GM23248 (cell line): ENCODE data around the gene NINL. TPM values are rescaled to one million over a fixed set of nuclear protein-coding genes. Genes with fewer than 3 reads are reported as not detected.
"Not testable (repeated sequence)": the region's sequence is repeated elsewhere in the genome, so short reads cannot be mapped to it uniquely, and the experiment has no call there.

Experiments used
- DNase-seq: peaks from one replicate; pipeline ENCODE4 v3.0.0-alpha.2; 2015
- H2AFZ ChIP-seq: fragments of 200-600 bp; sonication (generic); 2 replicates; pipeline ENCODE4 v1.6.1; 2016; ENCODE audit warnings: antibody characterized with exemption
- H3F3A ChIP-seq: fragments of 200-600 bp; sonication (generic); 2 replicates; pipeline ENCODE4 v1.6.1; 2016; ENCODE audit warnings: mild to moderate bottlenecking, antibody characterized with exemption, mixed run types; ENCODE audit not compliant: insufficient read depth
- H3K27ac ChIP-seq: fragments of 200-600 bp; sonication (generic); 2 replicates; pipeline ENCODE4 v1.5.1; 2016; ENCODE audit warnings: mild to moderate bottlenecking
- H3K27me3 ChIP-seq: fragments of 200-600 bp; sonication (generic); replicated peaks from 2 replicates; pipeline ENCODE4 v1.6.1; 2016; ENCODE audit warnings: mild to moderate bottlenecking; ENCODE audit not compliant: insufficient read depth
- H3K36me3 ChIP-seq: fragments of 200-600 bp; sonication (generic); 2 replicates; pipeline ENCODE4 v1.6.1; 2016; ENCODE audit warnings: low read depth, mild to moderate bottlenecking
- H3K4me1 ChIP-seq: fragments of 200-600 bp; sonication (generic); 2 replicates; pipeline ENCODE4 v1.6.1; 2016; ENCODE audit warnings: mild to moderate bottlenecking; ENCODE audit not compliant: insufficient read depth
- H3K4me2 ChIP-seq: fragments of 200-600 bp; sonication (generic); one replicate; pipeline ENCODE4 v1.6.1; 2016; ENCODE audit warnings: mild to moderate bottlenecking; ENCODE audit not compliant: unreplicated experiment
- H3K4me3 ChIP-seq: fragments of 200-600 bp; sonication (generic); 2 replicates; pipeline ENCODE4 v1.5.1; 2016; ENCODE audit warnings: mild to moderate bottlenecking
- H3K79me2 ChIP-seq: fragments of 200-600 bp; sonication (generic); 2 replicates; pipeline ENCODE4 v1.6.1; 2016; ENCODE audit warnings: mild to moderate bottlenecking; ENCODE audit not compliant: insufficient read depth
- H3K9ac ChIP-seq: fragments of 200-600 bp; sonication (generic); 2 replicates; pipeline ENCODE4 v1.6.1; 2016; ENCODE audit warnings: mild to moderate bottlenecking
- H3K9me2 ChIP-seq: fragments of 200-600 bp; sonication (generic); 2 replicates; pipeline ENCODE4 v1.6.1; 2016; ENCODE audit warnings: mixed run types, mild to moderate bottlenecking, moderate library complexity; ENCODE audit not compliant: insufficient read depth
- H3K9me3 ChIP-seq: fragments of 200-600 bp; sonication (generic); one replicate; pipeline ENCODE4 v1.6.1; 2017; ENCODE audit warnings: low read depth
- H4K20me1 ChIP-seq: fragments of 200-600 bp; sonication (generic); 2 replicates; pipeline ENCODE4 v1.6.0; 2016; ENCODE audit not compliant: insufficient read depth
- EZH2 ChIP-seq: fragments of 200-600 bp; sonication (generic); IDR thresholded peaks from 2 replicates; pipeline ENCODE4 v1.6.1; 2018; ENCODE audit warnings: antibody characterized with exemption, mild to moderate bottlenecking; ENCODE audit not compliant: insufficient read depth, poor library complexity, severe bottlenecking
- EZH2phosphoT487 ChIP-seq: fragments of 200-600 bp; sonication (generic); IDR thresholded peaks from 2 replicates; pipeline ENCODE4 v1.6.1; 2018; ENCODE audit warnings: antibody characterized with exemption, moderate library complexity, mild to moderate bottlenecking, low read depth; ENCODE audit not compliant: insufficient read depth
- WGBS, 2 experiments: methylation state at CpG; one replicate each; pipeline ENCODE4 v1.1.6; 2015 to 2017; ENCODE audit warnings: low lambda C conversion rate in 2 of 2, low coverage in 1 of 2; ENCODE audit errors: missing lambda C conversion rate in 2 of 2; 5-methylcytosine and 5-hydroxymethylcytosine counted together
- in situ Hi-C: fragments of 300-500 bp; cut with MboI; formaldehyde crosslinking; loops from 2 replicates; pipeline ENCODE4 v1.15.0; 2020
- polyA plus RNA-seq: library from polyadenylated mRNA; unstranded; fragments of >200 nt; fragmentation: Nextera tagmentation; extraction: Ambion mirVana; gene quantifications from 2 replicates; pipeline ENCODE4 v1.2.1, GENCODE V29; 2016
- total RNA-seq: library from RNA; depleted of rRNA; stranded (reverse); fragments of >200 nt; shearing (Covaris generic); gene quantifications from 2 replicates; pipeline ENCODE4 v1.2.3, GENCODE V29; 2014

The NINL gene
- total and polyA plus RNA-seq, 2 experiments from 2014 or later = 1.9 to 3.4 TPM

- H3K9ac ChIP-seq = no peak overlapping the region
Measured at GRCh38 chr20:25606094-25606695, 20.9 kb upstream of the NINL start.

GRCh38 chr20:25605148-25605547, 19.8 kb upstream of the NINL start:
- in situ Hi-C loops = no loop called here
- H3K9ac ChIP-seq = no peak overlapping the region
- no peaks in the 10 kb centered on the region for H3K9me3 ChIP-seq
- no peaks in the 10 kb centered on the region for H3K36me3 ChIP-seq
- no peaks in the 10 kb centered on the region for H3K9me2 ChIP-seq
- no peaks in the 10 kb centered on the region for H3K27me3 ChIP-seq
- DNase-seq = peak; percentile 26
- H3K79me2 ChIP-seq = no peaks in the 10 kb centered on the region
- no peaks in the 10 kb centered on the region for H3K4me1 ChIP-seq
- 6 to 16% methylated on average over 7 of the region's 7 CpGs for WGBS, 2 experiments
- no peak overlapping the region for H3K4me2 ChIP-seq
- H4K20me1 ChIP-seq = no peaks in the 10 kb centered on the region
- H2AFZ ChIP-seq = no peak overlapping the region
- TF ChIP-seq EZH2 = no peak
- no peak for TF ChIP-seq EZH2phosphoT487
- H3F3A ChIP-seq = no peaks in the 10 kb centered on the region
- no peak overlapping the region for H3K27ac ChIP-seq
- H3K4me3 ChIP-seq = no peak overlapping the region

More at GRCh38 chr20:25606094-25606695, 20.9 kb upstream of the NINL start:
- DNase-seq = no peak
- no peaks in the 10 kb centered on the region for H3F3A ChIP-seq
- no peaks in the 10 kb centered on the region for H3K27me3 ChIP-seq
- no peaks in the 10 kb centered on the region for H3K9me2 ChIP-seq
- no peaks in the 10 kb centered on the region for H3K36me3 ChIP-seq
- H3K4me3 ChIP-seq = no peak overlapping the region
- in situ Hi-C loops = no loop called here
- no peak overlapping the region for H3K4me2 ChIP-seq
- no peaks in the 10 kb centered on the region for H4K20me1 ChIP-seq
- H3K9me3 ChIP-seq = no peaks in the 10 kb centered on the region
- no peak overlapping the region for H2AFZ ChIP-seq
- no peaks in the 10 kb centered on the region for H3K4me1 ChIP-seq
- WGBS, 2 experiments = 98 to 100% methylated on average over 1 of the region's 1 CpG
- no peaks in the 10 kb centered on the region for H3K79me2 ChIP-seq
- TF ChIP-seq EZH2 (no peak), EZH2phosphoT487 (no peak)
- no peak overlapping the region for H3K27ac ChIP-seq

- no peak overlapping the region for H3K4me3 ChIP-seq
- no peaks in the 10 kb centered on the region for H3K9me2 ChIP-seq
- H3K4me1 ChIP-seq = no peaks in the 10 kb centered on the region
- H3K27ac ChIP-seq = no peak overlapping the region
- no peak for DNase-seq
- H3K9ac ChIP-seq = no peak overlapping the region
- H3K79me2 ChIP-seq = no peaks in the 10 kb centered on the region
- H3K4me2 ChIP-seq = no peak overlapping the region
- H3K27me3 ChIP-seq = no peaks in the 10 kb centered on the region
- H3K9me3 ChIP-seq = no peaks in the 10 kb centered on the region
- TF ChIP-seq EZH2phosphoT487 = no peak
- no peak for TF ChIP-seq EZH2
- WGBS, 2 experiments = 65% methylated on average over 9 of the region's 9 CpGs
- no peak overlapping the region for H2AFZ ChIP-seq
- H3K36me3 ChIP-seq = no peaks in the 10 kb centered on the region
- H4K20me1 ChIP-seq = no peaks in the 10 kb centered on the region
- H3F3A ChIP-seq = no peaks in the 10 kb centered on the region
- in situ Hi-C loops = no loop called here
Measured at GRCh38 chr20:25604611-25605010, 19.3 kb upstream of the NINL start.

- H3K4me2 ChIP-seq, H3K79me2 ChIP-seq, H4K20me1 ChIP-seq, H3K9me3 ChIP-seq, in situ Hi-C loops, H3K4me3 ChIP-seq, H3K27me3 ChIP-seq, H3K9me2 ChIP-seq, H3K9ac ChIP-seq, H3K4me1 ChIP-seq, H3K36me3 ChIP-seq, DNase-seq, H3K27ac ChIP-seq, H2AFZ ChIP-seq, H3F3A ChIP-seq: not testable (repeated sequence)
- WGBS, 2 experiments = 89 to 91% methylated on average over 6 to 9 of the region's 9 CpGs
Measured at GRCh38 chr20:25602914-25603309, 17.6 kb upstream of the NINL start.

- H3K4me2 ChIP-seq, H4K20me1 ChIP-seq, in situ Hi-C loops, DNase-seq, H3F3A ChIP-seq, H3K27me3 ChIP-seq, H3K27ac ChIP-seq, H2AFZ ChIP-seq, H3K9me2 ChIP-seq, H3K9ac ChIP-seq, H3K4me1 ChIP-seq, H3K79me2 ChIP-seq, H3K4me3 ChIP-seq, H3K36me3 ChIP-seq, H3K9me3 ChIP-seq: not testable (repeated sequence)
- WGBS, 2 experiments = 88 to 93% methylated on average over 9 to 32 of the region's 39 CpGs
Measured at GRCh38 chr20:25602191-25602913, 17.0 kb upstream of the NINL start.
